HepG2 (cell line): ENCODE data around the gene ALDH1L2. TPM values are rescaled to one million over a fixed set of nuclear protein-coding genes. Genes with fewer than 3 reads are reported as not detected.

Source experiments
- polyA plus RNA-seq, 8 experiments: library from polyadenylated mRNA; depleted of rRNA in 3 of 8; stranded (reverse) in 7 of 8; unstranded in 1 of 8; fragments of >200 nt; fragmentation: Illumina TruSeq in 4 of 8; extraction: Trizol in 4 of 8; gene quantifications; 2 replicates each; pipeline versions ENCODE4 v1.2.1 to v1.2.3, GENCODE V29; 2011 to 2016; ENCODE audit warnings: low read depth in 4 of 8, missing spikeins in 1 of 8, mixed read lengths in 1 of 8; ENCODE audit not compliant: insufficient read depth in 1 of 8
- total RNA-seq, 5 experiments: library from RNA; depleted of rRNA; stranded (reverse); fragments of >200 nt; fragmentation: Illumina TruSeq; extraction: Trizol; gene quantifications; 2 replicates each; pipeline ENCODE4 v1.2.3, GENCODE V29; 2016; ENCODE audit warnings: low read depth in 1 of 5
- TF ChIP-seq, protein P1 (sequence below): sonication (generic); formaldehyde crosslinking; IDR thresholded peaks from 2 replicates; pipeline ENCODE4 v1.4.0; 2020; ENCODE audit warnings: missing genetic modification reagents, borderline replicate concordance
- TF ChIP-seq, protein P2 (sequence below): sonication (generic); formaldehyde crosslinking; IDR thresholded peaks from 2 replicates; pipeline ENCODE4 v1.5.0; 2020; ENCODE audit warnings: mild to moderate bottlenecking, missing genetic modification reagents, borderline replicate concordance

Gene ALDH1L2
- total and polyA plus RNA-seq, 2 of the 13 experiments (the other 11 are each of a cell fraction or from before 2014, with no cell fraction given) = 0.40 to 4.6 TPM

DNA sequence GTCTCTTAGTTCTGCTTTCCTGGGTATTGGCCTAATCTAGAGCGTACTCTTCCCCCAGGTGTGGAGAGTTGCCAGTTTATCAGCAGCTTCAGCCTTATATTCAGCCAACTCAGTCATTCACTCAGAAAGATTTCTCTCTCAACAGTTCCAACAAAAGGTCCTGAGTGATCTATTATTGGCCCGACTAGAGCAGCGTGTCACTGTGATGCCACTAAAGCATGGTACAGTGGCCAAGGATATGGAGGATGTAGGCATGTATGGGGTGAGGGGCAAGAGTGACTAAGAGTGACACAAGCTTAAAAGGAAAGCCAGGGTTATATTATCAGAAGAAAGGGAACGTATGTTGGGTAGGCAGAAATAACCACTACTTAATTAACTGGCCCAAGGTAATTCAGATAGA is 93.3 kb downstream of the ALDH1L2 start (continued):
- TF ChIP-seq, protein P1, sequence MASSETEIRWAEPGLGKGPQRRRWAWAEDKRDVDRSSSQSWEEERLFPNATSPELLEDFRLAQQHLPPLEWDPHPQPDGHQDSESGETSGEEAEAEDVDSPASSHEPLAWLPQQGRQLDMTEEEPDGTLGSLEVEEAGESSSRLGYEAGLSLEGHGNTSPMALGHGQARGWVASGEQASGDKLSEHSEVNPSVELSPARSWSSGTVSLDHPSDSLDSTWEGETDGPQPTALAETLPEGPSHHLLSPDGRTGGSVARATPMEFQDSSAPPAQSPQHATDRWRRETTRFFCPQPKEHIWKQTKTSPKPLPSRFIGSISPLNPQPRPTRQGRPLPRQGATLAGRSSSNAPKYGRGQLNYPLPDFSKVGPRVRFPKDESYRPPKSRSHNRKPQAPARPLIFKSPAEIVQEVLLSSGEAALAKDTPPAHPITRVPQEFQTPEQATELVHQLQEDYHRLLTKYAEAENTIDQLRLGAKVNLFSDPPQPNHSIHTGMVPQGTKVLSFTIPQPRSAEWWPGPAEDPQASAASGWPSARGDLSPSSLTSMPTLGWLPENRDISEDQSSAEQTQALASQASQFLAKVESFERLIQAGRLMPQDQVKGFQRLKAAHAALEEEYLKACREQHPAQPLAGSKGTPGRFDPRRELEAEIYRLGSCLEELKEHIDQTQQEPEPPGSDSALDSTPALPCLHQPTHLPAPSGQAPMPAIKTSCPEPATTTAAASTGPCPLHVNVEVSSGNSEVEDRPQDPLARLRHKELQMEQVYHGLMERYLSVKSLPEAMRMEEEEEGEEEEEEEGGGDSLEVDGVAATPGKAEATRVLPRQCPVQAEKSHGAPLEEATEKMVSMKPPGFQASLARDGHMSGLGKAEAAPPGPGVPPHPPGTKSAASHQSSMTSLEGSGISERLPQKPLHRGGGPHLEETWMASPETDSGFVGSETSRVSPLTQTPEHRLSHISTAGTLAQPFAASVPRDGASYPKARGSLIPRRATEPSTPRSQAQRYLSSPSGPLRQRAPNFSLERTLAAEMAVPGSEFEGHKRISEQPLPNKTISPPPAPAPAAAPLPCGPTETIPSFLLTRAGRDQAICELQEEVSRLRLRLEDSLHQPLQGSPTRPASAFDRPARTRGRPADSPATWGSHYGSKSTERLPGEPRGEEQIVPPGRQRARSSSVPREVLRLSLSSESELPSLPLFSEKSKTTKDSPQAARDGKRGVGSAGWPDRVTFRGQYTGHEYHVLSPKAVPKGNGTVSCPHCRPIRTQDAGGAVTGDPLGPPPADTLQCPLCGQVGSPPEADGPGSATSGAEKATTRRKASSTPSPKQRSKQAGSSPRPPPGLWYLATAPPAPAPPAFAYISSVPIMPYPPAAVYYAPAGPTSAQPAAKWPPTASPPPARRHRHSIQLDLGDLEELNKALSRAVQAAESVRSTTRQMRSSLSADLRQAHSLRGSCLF (CRISPR knock-in tag) = no peak
- TF ChIP-seq, protein P2, sequence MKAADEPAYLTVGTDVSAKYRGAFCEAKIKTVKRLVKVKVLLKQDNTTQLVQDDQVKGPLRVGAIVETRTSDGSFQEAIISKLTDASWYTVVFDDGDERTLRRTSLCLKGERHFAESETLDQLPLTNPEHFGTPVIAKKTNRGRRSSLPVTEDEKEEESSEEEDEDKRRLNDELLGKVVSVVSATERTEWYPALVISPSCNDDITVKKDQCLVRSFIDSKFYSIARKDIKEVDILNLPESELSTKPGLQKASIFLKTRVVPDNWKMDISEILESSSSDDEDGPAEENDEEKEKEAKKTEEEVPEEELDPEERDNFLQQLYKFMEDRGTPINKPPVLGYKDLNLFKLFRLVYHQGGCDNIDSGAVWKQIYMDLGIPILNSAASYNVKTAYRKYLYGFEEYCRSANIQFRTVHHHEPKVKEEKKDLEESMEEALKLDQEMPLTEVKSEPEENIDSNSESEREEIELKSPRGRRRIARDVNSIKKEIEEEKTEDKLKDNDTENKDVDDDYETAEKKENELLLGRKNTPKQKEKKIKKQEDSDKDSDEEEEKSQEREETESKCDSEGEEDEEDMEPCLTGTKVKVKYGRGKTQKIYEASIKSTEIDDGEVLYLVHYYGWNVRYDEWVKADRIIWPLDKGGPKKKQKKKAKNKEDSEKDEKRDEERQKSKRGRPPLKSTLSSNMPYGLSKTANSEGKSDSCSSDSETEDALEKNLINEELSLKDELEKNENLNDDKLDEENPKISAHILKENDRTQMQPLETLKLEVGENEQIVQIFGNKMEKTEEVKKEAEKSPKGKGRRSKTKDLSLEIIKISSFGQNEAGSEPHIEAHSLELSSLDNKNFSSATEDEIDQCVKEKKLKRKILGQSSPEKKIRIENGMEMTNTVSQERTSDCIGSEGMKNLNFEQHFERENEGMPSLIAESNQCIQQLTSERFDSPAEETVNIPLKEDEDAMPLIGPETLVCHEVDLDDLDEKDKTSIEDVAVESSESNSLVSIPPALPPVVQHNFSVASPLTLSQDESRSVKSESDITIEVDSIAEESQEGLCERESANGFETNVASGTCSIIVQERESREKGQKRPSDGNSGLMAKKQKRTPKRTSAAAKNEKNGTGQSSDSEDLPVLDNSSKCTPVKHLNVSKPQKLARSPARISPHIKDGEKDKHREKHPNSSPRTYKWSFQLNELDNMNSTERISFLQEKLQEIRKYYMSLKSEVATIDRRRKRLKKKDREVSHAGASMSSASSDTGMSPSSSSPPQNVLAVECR (CRISPR knock-in tag) = no peak
- TF ChIP-seq, all 625 proteins: peak for 0
